Measurements from ENCODE around the gene VCL.
"Not testable (repeated sequence)": the region's sequence is repeated elsewhere in the genome, so short reads cannot be mapped to it uniquely, and the experiment has no call there.

Gene VCL

DNA sequence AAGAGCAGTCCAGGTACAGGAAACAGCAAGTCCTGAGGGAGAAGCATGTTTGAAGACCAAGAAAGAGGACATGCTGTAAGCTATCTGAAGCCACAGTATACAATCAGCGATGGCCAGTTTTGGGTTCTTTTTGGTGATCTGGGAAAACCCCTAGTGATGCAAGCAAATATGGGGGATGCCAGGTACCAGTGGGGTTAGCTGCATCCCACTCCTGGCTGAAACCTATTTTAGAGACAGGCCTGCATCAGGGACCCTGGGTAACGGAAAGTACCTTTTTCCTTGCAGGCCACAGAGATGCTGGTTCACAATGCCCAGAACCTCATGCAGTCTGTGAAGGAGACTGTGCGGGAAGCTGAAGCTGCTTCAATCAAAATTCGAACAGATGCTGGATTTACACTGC lies 119.8 kb downstream of the VCL start:
- DNase-seq, result no peak

DNA sequence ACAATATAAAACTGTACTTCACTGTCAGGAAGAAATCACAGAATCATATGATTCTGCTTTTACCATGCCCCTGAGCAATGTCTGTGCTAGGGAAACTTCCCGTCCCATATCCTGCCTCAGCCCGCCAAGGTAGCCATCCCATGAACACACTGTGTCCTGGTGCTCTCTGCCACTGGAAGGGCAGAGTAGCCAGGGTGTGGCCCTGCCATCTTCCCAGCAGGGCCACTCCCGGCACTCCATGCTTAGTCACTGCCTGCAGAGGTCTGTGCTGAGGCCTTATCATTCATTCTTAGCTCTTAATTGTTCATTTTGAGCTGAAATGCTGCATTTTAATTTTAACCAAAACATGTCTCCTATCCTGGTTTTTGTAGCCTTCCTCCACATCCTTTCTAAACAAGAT lies 120.9 kb downstream of the VCL start:
- no peak for DNase-seq

GRCh38 chr10:74120911-74121310 lies 123.0 kb downstream of the VCL start:
- DNase-seq, result no peak

DNA sequence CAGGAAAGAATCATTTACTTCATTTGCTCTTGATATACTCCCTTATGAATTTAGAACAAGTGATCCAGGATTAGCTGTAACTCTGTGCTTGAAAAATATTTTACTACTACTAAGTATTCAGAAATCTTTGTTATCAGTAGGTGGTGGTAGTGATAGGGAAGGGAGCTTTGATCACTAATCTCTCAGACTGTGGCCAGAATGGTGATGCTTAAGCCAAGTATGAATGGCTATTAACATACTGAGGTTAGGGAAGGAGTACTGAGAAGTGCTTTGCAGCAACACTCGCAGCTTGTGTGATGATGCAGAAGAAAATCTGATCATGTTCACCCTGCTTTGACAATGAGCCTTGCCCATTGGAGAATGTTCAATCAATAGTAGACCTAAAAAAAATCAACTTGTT lies 123.5 kb downstream of the VCL start:
- DNase-seq, result no peak

- no peak for DNase-seq
These were observed 124.1 kb downstream of the VCL start for GRCh38 chr10:74122060-74122459.

GRCh38 chr10:74123081-74123480 lies 125.2 kb downstream of the VCL start:
- no peak for DNase-seq

DNA sequence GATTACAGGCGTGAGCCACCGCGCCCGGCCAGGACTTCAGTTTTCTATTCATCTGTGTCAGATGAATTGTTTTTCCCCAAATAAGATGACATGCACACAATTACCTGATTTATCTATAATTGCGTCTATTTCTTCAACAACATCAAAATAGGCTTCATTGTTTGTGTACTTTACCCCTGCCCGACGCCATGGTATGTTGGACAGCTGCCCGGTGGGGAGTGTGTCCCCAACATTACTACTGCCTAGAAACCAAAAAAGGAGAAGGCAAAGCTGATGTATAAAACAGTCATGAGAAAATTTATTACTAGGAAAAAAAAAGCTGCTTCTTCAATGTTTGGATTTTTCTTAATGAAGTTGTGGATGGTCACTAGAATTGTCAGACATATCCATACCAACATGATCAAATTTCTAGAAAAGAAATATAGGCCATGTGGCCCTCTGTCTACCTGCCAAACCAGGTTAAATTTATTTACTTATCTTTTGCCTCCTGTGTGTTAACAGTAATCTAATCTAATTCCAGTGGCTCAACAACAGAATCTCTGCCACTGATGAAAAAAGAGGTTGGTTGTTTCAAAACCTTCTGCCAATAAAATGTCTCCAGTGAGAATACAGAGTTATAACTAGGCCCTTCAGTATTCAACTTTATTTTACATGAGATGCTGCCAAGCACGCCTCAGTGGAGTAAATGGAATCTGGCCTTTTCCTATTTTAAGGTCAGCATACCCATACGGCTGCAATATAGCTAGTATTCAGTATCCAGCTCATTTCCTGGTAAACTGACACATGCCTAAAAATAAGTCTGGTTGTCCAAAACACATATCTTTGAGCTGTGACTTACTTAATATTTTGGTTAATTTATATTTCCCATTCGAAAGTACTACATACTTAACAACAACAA lies 136.3 kb downstream of the VCL start:
- no peak for DNase-seq

DNA sequence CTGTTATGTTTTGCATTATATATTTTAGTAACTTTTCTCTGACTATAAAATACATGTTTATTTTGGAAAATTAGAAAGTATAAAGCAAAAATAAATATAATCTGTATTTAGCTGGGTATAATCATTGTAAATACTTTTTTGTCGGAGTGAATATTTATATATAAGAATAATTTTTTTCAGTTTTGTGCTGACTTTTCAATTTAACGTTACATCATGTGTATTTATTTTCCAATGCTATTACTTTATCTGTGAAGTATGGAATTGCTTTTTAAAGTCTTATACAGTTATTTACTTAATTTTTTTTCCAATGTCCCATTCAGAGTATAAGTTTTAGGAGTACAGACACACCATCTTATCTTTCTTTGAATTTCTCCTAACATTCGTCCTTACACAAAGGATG lies 137.5 kb downstream of the VCL start:
- DNase-seq, result no peak

- DNase-seq, result no peak
These were observed 140.1 kb downstream of the VCL start for GRCh38 chr10:74137992-74138391.

- DNase-seq, result not testable (repeated sequence)
These were observed 140.7 kb downstream of the VCL start for GRCh38 chr10:74138596-74138995.

DNA sequence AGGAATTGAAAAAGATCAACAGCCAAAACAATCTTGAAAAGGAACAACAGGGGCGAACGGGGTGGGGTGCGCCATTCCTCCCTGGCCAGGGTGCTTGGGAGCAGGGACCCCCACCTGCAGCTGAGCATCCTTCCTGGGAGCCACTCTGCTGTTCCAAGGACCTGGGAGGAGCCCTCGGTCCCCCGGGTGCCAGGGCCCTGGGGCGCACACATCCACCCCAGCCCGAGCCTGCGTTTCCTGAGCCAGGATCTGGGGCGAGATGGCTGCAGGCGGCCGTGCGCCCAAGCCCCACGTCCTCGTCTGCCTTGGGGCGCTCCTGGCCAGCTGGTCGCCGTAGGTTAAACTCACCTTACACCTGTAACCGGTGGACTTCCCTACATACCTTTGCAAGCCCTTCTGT lies 142.1 kb downstream of the VCL start:
- no peak for DNase-seq

DNA sequence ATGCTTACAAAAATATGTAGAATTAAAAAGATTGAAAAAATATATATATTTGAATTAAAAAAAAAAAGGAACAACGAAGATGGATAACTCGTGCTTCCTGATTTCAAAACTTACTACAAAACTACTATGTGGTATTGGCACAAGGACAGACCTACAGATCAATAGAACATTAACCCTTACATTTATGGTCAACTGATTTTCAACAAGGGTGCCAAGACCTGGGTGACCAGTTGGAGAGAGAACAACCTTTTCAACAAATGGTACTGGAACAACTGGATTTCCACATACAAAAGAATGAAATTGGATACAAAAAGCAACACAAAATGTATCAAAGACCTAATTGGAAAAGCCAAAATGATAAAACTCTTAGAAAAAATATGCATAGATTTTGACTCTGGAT lies 142.6 kb downstream of the VCL start:
- DNase-seq, result no peak

- no peak for DNase-seq
These were observed 147.2 kb downstream of the VCL start for GRCh38 chr10:74145133-74145532.

DNA sequence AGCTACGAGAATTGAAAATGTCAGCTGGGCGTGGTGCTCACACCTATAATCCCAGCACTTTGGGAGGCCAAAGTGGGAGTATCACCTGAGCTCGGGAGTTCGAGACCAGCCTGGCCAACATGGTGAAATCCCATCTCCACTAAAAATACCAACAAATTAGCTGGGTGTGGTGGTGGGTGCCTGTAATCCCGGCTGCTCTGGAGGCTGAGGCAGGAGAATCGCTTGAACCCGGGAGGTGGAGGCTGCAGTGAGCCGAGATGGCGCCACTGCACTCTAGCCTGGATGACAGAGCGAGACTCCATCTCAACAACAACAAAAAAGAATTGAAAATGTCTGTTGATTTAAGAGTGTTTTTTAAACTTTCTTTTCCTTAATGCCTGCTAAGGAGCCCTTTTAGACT lies 149.1 kb downstream of the VCL start:
- DNase-seq, result not testable (repeated sequence)

DNA sequence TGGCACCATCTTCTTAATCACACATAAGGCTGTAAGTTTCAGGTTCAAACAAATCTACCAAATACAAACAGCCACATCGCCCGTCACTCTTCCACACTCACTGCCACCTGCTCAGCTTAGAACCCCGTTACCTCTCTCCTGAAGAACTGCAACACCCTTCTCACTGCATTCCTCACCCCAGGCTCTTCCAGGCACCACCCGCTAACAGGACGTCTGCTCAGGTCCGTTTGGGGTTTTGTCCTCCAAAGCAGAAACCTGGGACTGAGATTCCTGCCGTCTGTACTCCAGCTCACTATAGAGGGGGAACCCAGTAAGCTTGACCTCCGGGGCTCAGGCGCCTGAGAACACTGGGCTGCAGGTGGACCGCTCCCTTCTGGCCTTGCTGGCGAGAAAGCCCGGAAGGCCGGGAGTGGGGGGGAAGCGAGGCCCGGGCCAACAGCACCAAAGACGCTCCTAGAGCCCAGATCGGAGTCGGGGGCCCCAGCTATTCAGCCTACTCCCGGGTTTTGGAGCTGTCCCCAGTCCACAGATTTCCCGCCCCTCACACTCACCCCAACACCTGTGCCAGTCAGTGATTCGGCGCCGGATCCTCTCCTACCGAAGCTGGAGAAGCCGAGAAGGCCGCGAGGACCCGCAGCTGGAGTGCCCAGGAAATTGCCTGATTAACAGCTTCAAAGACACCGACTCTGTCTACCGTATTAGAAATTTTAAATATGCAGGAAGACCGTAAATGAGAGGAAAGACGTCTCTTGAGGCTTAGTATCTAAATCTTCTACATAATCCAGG lies 152.5 kb downstream of the VCL start, which contains the start of gene AP3M1:
TSS of gene AP3M1 (minus strand) at position 625 of the 786 bp plus-strand sequence. CDS start 12,449 bp downstream, outside the sequence.
- DNase-seq, result no peak

DNA sequence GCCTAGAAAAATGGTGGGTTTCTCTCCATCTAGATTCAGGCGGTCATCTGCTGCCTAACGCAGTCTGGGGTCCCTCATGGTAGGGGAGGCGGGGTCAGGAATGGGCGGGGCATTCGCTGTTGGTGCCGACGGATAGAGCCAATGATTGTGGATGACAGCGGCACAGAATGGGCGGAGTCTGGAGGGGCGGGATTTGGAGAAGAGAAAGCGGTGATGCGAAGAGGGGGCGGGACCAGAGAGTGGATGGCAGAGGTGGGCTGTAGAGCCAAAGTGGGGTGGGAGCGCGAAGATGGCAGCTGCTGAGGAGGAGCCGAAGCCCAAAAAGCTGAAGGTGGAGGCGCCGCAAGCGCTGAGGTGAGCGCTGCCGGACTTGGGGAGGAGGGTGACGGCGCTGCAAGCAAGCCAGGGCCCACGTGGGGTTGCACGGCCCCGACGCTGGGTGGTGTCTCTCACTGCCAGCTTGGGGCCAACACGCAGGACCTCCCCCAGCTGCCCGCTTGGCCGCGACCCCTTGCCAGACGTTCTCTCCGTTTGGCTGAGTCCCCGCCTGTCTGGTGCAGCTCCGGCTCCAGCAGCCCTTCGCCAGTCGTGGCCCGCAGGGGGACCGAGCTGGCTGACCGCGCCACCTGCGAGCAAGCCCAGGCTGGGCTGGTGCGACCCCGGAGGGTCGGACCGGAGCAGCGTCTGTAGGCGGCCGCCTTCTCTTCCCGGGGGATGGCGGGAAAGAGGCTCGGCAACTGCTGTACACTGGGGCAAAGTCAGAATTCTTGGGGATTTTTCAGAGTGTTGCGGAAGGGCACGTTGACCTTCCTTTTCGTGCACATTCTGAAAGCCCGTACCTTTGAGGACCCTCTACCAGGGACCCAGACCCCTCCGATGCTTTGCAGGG lies 153.3 kb downstream of the VCL start, which contains the start of gene ADK:
TSS of gene ADK (plus strand) at position 232 of the 889 bp plus-strand sequence. CDS start at position 290, 58 bp downstream.
- DNase-seq, result peak; percentile 97

GRCh38 chr10:74151879-74152722 lies 154.2 kb downstream of the VCL start:
- DNase-seq, result no peak

DNA sequence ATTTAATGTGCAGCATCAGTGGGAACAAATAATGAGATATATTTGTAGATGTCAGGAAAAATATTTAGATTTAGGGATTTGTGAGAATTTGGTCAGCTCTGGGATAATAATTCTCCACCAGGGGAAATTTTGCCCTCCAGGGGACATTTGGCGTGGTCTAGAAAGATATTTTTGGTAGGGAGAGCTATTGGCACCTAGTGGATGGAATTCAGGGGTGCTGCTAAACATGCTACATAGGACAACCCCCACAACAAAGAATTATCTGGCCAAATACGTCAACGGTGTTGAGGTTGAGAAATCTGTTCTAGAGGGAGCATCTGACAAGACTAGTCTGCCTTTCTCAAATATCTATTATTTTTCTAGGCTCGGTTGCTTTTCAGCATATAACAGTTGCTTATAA lies 155.2 kb downstream of the VCL start:
- no peak for DNase-seq

- DNase-seq, result no peak
These were observed 155.8 kb downstream of the VCL start for GRCh38 chr10:74153676-74154075.

GRCh38 chr10:74156919-74157289 lies 159.0 kb downstream of the VCL start:
- DNase-seq, result peak; percentile 18

GRCh38 chr10:74160013-74160412 lies 162.1 kb downstream of the VCL start:
- DNase-seq, result no peak

Data from NCI-H1694 (cell line).